Measurements from ENCODE around the gene CDV3.
A peak's percentile ranks its signal among the peaks of the same experiment; 100 is the strongest.

CDV3 gene

DNA sequence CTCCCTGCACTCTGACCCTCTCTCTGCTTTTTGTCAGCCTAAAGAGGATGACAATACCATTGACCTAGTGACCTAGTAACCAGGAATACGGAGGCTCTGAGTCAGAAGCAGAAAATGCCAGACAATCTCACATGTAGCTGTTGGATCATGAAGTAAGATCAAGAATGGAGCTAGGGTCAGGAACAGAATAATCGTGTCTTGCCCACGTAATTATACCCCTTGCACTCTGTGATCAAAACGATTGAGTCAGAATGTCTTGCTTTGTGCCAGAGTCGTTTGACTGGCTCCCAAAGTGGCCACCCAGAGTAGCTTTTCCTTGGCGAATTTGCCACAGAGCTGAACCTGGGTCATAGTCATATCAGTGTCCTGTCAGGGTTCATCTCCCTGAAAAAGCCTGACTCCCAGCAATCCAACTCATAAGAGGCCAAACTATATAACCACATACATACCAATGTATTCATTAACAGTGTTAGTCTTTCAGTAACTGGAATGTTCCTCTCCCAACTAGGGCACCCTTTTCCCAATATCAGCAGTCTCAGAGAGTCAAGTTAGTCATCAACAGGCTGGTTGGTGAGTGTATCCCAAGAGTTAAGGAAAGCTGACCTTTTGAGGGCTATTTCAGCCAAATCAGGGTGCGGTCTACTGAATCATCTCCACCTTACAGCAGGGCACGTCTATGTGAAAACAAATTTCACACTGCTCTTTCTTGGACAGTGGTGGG lies 5.0 kb upstream of the CDV3 start:
- DNase-seq (ENCODE audit: low spot score), result peak; percentile 63

DNA sequence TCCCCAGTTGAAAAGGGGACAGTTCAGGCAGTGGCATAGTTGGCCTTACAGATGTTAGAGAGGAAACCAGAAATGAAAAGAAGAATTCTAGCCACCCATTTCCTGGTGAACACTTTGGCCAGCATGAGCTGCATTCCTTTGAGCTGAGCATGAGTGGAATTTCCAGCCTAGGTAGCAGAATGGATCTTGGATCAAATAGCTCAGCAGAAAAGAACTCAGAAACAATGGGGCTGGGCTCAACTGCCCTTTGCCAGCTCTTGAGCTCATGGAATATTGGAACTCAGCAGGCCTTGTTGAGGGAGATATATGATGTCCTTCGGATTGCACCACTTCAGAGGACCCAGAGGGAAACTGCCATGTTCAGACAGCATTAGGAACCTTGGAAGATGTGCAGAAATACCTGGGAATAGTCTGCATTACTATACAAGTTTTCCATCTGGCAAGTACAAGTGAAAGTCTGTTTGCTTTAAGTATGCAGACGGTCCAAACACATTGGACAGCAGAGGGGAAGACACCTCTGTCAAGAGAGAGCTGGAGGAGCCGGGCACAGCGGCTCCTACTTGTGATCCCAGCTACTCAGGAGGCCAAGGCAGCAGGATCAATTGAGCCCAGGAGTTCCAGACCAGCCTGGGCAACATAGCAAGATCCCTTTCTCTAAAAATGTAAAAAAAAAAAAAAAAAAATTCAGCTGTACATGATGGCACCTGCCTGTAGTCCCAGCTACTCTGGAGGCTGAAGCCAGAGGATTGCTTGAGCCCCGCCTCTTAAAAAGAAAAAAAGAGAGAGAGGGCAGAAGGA lies 3.1 kb upstream of the CDV3 start:
- DNase-seq (ENCODE audit: low spot score), result peak; percentile 61

DNA sequence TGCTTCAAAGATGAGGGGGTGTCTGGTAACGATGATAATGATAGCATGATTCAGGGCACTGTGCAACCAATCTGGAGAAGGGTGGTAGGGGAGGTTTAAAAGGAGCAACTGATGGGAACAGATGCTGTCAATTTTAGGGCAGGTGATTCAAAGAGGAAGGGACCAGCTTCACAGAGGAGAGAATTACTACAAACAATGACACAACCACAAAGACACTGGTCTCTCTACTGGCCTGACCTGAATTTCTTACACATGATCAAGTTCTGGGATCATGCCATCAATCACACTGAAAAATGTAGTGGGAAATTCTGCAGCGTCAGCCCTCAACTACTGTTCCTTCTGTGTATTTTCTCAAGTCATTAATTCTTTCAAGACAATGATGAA lies 2.6 kb upstream of the CDV3 start:
- no peak for DNase-seq (ENCODE audit: low spot score)

DNA sequence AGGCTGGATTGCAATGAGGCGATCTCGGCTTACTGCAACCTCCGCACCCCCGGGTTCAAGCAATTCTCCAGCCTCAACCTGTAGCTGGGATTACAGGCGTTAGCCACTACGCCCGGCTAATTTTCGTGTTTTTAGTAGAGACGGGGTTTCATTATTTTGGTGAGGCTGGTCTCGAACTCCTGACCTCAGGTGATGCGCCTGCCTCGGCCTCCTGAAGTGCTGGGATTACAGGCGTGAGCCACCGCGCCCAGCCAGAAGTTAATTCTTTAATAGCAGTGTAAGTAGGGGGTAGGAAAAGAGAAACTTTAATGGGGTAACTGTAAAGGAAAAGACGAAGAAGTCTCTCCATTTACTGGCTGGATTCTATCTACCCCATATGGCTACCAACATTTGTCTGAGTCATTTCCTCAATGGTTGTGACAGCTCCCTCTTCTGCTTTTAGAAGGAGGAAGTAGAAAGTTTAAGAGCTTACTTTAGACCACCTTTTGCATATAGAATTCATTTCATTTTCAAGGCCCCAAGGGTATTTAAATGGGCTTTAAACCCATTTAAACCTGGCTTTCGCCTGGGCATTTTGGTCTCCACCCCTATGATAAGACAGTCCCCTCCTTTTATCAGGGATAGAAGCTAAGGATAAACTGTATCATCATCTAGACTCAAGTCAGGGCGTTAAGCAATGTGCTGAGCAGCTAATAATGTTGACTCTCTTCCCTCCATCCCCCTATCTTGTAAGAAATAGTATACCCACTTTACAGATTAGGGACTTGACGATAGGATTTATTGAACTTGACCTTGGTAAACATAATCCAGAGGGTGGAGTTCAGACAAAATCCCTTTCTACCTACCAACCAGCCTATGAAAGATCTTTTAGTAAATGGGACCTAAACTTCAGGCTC lies 1.1 kb upstream of the CDV3 start:
- DNase-seq (ENCODE audit: low spot score), result no peak

DNA sequence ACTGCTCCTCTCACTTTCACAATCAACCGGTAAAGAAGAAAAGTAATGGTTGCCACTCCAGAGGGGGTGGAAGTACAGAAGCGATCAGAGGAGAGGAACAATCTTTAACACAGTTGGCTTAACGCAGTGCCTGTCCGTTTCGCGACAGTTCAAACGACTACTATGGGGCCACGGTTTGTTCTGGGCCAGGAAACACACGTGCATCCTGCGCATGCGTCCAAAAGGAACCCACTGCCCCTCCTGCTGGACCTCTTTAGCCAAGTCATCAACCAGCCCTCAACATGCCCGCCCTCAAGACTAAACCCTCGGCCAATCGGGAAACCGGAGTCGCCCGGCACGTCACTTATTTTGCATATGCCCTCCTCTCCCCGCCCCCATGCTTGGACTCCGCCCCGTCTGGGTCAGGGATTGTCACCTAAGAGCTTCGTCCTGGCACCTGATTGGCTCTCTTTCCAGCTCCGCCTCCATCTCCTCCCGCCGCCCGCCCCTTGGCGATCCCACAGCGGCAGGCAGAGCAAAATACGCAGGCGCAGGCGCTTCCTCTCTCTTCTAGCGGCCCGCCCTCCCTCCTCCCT lies 345 bp upstream of the CDV3 start:
- DNase-seq (ENCODE audit: low spot score), result peak; percentile 96

DNA sequence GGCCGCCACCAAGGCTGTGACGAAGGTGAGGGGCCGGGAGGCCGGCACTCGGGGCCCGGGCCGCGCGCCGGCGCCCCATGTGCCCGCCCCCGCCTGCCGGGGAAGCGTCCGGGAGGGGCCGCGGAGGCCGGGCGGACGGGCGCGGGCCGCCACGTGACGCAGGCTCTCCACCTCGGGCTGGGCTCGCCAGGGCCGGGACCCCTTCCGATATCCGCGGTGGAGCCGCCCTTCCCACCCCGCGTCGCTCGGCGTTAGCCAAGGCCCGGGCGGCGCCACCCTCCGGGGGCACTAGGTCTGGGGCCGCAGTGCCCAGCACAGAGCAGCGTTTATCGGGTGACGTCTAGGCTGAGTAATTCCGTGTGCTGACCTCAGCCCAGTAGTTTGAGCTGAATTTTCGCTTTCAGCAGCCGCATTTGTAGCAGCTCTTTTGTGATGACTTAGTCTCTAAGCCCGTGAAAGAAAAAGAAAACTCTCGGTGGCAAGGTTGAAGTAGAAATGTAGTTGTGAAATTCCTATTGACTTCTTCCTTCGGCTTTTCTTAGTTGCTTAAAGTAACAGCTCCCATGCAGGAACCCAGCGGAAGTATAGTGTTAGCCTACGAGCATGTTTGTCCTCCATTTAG lies 885 bp downstream of the CDV3 start:
- peak; percentile 83 for DNase-seq (ENCODE audit: low spot score)

DNA sequence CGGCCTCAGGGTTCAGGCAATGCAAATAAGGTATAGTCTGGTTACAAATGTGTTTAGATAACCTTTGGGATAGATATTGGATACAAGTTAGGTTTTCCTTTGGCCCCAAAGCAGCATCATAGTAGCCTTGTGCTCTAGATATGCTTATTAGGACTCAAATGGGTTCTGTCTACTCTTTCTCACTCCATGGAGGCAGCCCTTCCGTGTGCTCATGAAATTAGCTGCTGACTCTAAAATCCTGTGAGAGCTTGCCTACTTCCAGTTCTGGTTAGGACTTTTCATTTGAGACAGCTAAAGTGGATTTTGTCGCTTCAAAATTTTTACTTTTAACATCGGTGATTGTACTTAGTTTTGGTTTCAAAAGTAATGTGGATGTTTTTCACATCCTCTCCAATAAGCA lies 1.6 kb downstream of the CDV3 start:
- no peak for DNase-seq (ENCODE audit: low spot score)

DNA sequence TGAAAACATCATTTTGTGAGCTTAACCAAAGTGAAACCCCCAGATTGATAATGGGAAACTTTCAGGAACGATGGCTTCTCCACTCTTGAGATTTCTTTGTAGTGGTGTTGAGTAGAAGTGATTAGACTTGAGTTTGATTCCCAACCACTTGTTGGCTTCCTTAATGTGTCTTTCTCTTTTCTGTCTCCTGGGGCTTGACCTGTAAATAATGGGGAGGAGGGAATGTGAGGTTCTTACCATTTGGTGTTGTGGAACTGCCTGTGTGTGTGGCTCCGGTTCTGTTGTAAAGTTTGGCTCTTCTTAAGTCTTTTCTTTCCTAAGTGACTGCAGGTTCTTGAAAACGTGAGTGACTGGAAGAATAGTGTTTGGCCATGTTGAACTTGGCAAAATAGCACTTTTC lies 2.7 kb downstream of the CDV3 start:
- DNase-seq (ENCODE audit: low spot score), result no peak

DNA sequence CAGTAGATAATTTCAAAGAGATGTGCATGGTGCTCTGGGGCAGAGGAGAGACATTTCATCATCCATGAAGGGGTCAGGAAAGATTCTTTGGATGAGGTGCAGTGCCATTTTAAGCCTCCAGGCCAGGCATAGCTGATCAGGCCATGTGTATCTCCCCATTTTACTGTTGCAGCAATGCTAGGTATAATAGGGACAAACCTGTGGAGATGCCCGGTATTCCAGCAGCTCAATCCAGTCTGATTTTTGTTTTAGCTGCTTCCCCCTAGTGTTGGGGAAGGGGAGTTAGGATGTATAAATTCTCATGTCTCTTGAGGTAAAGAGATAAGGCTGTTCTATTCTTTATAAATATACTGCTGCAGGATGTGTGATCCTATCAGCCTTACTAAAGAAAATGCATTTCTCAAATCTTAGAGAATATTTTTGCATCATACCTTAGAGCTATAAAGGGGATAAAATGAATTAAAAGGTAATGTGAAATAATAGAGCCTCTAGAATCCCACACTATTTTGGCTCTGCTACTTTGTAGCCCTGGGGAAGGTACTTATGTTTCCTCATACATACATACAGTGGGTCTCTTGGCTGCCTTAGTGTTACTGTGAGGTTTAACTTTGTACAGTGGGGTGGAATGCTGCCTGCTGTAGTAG lies 5.2 kb downstream of the CDV3 start:
- peak; percentile 30 for DNase-seq (ENCODE audit: low spot score)

DNA sequence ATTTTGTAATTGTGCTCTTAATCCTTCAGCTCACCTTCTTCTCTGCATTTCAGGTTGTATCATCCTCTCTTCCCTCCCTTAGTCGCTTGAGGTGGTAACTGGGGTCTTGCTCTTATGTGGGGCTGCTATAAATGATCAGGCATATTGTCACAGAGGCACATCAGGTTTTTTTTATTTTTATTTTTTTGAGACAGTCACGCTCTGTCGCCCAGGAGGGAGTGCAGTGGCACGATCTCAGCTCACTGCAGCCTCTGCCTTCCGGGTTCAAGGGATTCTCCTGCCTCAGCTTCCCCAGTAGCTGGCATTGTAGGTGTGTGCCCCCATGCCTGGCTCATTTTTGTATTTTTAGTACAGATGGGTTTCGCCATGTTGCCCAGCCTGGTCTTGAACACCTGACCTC lies 9.9 kb downstream of the CDV3 start:
- no peak for DNase-seq (ENCODE audit: low spot score)

DNA sequence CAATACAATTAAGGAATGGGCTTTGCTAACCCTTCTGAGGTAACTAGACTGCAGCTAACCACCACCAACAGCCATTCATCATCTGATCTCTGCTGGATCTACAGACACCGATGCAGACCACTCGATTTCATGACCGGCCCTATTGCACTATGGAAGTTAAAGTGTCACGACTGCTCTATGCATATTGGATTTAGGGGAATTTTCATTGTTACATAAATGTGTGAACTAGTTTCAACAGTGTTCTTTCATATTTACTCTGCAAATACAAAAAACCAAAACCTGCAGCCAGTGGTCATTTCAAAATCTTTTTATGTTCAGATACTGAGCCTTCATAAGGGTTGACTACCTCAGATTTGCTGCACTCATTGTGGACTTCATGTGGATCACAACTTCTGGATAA lies 14.5 kb downstream of the CDV3 start:
- no peak for DNase-seq (ENCODE audit: low spot score)

DNA sequence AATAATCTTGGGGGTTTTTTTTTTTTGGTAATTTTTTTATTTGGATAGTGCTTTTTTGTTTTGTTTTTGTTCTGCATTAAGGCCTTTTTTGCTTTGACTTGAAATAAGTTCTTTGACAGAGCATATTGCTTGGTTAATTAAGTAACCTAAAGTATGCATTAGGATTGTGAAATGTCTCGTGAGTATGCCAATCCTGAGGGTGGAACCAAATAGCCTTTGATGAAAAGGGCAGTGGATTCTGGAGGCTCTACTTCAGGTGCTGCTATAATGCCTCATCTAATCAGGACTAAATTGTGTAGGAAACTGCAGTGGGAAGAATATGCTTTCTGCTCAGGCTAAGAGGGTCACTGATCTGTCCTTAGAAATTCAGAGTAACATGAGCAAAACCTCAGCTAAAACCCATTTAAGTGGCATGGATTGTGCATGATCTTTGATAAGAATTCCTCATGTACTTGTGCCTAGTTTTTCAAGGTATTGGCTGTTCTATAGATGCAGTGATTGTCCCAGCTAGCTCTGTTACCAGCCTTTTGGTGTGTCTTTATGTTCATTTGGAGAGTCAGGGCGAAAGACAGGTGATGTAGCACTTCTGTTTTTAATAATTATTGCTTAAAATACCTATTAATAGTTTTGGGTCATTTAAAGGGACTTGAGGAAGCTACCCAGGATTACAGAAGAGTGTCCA lies 15.4 kb downstream of the CDV3 start:
- DNase-seq (ENCODE audit: low spot score), result no peak

DNA sequence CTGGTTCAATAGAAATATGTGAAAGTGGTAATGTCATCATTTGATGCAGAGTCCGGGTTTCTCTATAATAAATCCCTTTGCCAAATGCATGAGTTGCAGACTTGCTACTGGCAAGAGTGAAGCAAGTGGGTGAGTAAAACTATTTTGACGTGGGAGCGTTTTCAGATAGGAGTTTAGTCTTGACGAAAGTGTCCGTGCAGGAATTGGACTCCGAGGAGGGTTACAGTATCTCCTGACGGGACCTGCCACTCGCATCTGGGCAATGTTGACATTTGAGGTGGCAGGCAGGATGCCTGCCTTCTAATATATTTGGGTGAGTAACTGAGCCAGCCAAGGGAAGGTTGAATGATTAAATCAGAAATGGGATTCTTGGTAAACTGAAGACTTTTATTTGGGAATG lies 16.0 kb downstream of the CDV3 start:
- DNase-seq (ENCODE audit: low spot score), result no peak

DNA sequence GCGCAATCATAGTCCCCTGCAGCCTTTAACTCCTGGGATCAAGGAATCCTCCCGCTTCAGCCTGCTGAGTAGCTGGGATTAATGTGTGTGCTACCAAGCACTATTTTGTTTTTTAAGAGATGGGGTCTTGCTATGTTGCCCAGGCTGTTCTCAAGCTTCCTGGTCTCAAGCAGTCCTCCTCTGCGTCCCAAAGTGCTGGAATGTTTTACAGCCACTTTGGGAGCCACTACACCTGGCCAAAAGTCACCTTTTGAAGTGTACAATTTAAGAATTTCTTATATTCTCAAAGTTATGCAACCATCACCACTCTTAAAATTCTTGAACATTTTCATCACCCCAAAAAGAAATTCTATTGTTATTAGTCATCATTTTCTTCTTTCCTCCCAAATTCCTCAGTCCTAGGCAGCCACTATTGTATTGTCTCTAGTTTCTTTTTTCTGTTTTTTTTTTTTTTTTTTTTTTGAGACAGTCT lies 17.8 kb downstream of the CDV3 start:
- DNase-seq (ENCODE audit: low spot score), result peak; percentile 70

DNA sequence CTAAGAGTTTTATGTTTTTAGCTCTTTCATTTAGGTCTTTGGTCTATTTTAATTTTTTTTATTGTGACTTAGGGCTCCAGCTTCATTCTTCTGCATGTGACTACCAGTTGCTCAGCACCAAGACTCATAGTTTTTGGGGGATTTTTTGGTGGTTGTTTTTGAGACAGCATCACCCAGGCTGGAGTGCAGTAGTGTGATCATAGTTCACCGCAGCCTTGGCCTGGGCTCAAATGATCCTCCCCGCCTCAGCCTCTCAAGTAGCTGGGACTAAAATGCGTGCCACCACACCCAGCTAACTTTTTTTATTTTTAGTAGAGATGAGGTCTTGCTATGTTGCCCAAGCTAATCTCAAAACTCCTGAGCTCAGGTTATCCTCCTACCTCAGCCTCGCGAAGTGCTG lies 19.4 kb downstream of the CDV3 start:
- DNase-seq (ENCODE audit: low spot score), result no peak

DNA sequence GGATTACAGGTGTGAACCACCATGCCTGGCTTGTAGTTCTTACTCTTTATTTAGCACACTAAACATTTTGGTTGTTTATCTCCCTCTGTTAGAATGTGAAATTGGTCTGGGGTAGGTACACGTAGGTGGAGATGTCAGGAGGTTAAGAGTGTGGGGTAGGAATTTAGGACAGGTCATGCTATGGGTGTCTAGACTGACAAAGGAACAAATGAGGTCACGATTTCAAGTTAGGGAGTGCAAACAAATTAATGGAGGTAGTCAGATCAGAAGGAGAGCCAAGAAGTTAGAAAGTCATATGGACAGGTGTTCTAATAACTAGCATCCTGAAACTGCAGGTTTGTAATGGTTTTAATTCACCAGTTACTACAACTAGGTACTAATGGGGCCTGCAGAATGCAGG lies 19.8 kb downstream of the CDV3 start:
- DNase-seq (ENCODE audit: low spot score), result no peak

DNA sequence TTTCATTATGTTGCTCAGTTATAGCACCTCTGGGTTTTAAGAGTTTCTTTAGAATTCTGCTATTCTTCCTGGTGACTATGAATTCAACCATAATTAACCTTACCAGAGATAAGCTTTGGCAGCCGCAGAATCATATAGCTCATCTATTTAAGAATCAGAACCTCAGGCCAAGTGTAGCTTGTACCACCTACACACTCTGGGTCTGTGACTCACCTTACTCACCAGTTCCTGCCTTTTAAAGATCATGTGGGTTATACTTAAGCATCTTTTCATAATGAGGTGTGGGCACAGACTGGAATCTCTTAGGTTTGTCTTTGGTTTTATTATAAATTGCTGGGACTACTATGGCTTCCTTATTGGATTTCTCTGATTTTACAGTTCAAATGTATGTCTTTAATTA lies 21.9 kb downstream of the CDV3 start:
- peak; percentile 41 for DNase-seq (ENCODE audit: low spot score)

DNA sequence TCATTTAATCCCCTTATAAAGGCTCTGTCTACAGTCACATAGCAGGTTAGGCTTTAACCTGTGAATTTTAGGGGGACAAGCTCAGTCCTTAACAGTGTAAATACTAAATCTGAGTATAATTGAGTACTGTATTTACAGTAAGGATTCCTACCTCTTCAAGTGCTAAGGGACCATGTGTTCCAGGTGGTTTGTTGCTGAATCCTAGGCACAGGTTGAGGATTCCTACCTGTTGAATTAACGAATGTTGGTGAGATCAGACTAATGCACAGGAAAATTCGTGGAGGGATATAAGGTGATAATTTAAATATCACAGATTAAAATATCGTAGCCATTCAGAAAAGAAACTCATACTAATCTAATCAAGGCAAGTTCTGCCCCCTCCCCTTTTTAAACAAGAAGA lies 24.9 kb downstream of the CDV3 start:
- DNase-seq (ENCODE audit: low spot score), result no peak

DNA sequence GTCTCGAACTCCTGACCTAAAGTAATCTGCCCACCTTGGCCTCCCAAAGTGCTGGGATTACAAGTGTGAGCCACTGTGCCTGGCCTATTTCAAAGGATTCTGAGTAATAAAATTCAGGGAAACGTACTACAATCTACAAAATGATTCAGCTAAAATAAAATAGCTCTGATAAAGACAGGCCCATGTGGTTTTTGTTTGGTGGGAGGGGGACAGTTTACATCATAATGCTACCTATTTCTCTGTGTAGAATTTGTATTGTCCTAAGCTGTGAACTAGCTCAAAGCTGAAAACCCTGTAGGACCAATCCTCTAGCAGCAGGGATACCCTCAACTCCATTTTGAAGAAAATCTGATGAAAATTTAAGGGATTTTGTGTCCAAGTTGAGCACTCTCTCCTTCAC lies 25.8 kb downstream of the CDV3 start:
- no peak for DNase-seq (ENCODE audit: low spot score)

DNA sequence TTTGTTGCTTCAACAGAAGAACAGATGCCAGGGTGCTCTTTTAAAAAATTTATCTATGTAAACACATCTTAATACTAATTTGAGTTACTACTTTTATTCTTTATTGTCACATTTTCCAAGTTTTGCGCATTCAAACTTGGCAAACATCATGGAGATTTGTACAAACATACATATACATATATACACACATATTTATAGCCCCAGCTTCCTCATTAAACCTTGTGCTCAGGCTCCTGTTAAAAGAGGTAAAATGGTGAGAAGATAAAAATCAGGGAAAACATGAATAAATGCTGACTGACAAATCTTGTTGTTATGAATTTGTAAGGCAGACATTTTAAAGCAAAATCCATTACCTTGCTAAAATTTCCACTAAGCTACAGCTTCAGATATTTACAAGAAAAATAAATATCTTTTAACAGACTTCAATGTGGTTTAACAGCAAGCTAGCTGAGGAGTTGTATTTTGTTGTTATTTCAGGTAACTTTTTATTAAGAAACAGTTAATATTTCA lies 27.1 kb downstream of the CDV3 start:
- DNase-seq (ENCODE audit: low spot score), result no peak

DNA sequence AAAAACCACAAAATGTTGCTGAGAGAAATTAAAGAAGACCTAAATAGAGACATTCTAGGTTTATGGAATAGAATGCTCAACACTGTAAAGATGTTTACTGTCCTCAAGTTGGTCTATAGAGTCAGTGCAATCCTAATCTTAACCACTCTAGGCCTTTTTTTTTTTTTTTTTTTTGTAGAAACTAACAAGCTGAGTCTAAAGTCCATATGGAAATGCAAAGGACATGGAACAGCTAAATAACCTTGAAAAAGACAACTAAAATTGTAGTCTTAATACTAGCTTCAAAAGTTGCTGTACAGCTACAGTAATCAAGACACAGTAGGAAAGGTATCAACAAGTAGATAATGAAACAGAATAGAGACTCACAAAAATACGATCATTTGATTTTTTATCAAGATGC lies 32.9 kb downstream of the CDV3 start:
- no peak for DNase-seq (ENCODE audit: low spot score)

Data from GM03348 (cell line).